Caki2 (cell line): ENCODE results near the gene CFAP46. TPM values are rescaled to one million over a fixed set of nuclear protein-coding genes. Genes with fewer than 3 reads are reported as not detected.

ENCODE experiments used
- DNase-seq: peaks from one replicate; pipeline ENCODE4 v3.0.0-alpha.2; 2015; ENCODE audit warnings: low read depth
- in situ Hi-C: cut with HindIII; loops from 2 replicates; pipeline ENCODE4 v1.10.0; 2016; ENCODE audit warnings: low sequenced_read_pairs, low pct_unique_long_range_greater_than_20kb, mixed read lengths
- total RNA-seq: library from RNA; depleted of rRNA; stranded (reverse); fragments of >200 nt; shearing (Covaris generic); gene quantifications from 2 replicates; pipeline ENCODE4 v1.2.3, GENCODE V29; 2014; ENCODE audit warnings: low replicate concordance

The CFAP46 gene
- total RNA-seq, 1 experiment from 2014 or later: not detected

DNA sequence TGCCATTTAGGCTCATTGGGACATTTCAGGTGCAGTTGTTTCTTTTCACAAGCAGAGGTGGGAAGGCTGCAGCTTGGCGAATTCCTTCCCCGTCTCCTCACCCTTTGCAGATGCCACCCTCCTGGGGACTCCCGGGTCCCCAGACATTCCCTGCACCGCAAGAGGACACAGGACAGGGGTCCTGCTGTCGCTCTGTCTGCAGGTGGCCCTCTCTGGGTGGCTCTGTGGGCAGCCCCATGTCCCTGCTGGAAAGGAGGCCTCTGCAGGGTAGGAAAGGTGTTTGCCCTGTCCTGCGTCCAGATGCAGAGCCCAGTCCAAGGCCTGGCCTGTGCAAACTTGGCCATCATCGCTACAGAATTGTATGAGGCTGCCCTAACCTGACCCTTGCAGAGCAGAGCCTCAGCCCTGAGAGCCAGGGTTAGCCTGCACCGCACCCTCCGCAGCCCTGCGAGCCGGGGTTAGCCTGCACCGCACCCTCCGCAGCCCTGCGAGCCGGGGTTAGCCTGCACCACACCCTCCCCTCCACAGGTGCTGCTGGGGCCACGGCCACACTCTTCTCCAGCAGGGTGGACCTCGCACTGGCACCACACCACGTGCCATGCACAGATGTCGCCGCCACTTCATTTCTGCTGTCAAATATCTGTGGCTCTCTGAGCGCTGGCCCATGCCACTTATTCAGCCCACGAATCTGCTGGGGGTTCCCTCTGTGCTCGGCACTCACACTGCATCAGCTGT, 61.0 kb downstream of the CFAP46 start:
- DNase-seq: no peak
- in situ Hi-C loops: no loop called here

DNA sequence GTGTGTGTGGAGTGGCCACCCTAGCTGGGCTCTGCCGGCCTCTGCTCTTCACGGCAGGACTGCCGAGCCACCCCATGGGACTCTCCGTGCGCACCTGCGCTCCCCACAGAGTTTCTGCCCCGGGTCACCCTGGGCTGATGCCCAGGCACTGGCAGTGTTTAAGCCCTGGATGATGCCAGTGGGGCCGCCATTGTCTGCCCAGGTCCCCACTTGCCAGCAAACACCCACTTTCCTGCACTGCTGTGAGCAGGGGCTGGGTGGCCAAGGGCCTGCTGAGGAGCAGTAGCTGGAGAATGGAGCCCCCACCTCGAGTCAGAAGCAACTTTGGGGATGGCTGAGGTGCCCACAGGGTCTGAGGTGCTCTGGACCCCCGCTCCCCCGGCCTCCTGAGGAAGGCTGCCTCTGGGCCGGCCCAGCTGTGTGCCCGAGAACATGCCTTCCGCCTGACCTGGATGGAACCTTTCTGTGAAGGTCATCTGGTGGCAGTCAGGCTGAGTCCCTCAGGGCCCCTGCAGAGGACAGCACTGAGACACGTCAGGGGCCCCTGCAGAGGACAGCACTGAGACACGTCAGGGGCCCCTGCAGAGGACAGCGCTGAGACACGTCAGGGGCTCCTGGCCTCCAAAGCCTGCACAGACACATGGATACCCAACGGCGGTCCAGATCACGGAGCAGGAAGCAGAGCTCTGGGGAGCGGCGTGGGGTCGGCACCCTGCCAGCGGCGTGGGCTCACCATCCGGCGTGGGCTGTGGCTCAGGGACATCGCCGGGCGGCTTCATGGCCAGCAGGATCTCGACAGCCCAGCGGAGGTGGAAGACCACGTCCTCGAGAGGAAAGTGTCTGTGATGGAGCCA, 62.0 kb downstream of the CFAP46 start:
- in situ Hi-C loops: no loop called here
- no peak for DNase-seq

DNA sequence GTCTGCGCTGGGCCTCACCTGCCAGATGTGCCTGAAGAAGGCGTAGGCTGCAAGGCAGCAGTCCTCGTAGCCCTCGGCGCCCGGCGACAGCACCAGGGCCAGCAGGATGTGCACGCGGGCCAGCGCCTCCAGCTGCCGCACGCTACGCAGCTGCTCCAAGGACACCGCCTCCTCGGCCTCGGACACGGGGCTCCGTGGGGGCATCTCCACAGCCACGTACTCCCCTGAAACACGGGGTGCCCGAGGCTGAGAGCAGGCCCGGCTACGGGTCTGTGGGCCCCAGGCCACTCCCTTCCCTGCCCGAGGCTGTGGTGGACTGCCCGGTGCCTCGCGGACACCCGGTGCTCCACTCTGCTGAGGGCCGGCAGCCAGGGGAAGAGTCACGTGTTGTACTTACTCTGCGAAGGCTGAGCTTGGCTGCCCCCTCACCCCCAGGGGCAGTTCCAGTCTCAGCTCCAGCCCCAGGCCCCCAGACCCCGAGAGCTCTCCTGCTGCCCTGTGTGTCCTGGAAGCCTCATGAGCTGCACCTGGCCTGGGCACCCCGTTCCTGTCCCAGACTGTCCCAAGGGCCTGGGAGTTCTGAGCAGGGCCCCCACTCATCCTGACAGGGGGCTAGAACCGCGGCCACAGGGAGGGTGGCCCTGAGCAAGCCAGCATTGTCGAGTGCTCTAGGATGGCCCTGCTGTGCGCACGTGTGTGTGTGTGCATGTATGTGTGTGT, 62.8 kb downstream of the CFAP46 start:
- DNase-seq: no peak
- in situ Hi-C loops: no loop called here

DNA sequence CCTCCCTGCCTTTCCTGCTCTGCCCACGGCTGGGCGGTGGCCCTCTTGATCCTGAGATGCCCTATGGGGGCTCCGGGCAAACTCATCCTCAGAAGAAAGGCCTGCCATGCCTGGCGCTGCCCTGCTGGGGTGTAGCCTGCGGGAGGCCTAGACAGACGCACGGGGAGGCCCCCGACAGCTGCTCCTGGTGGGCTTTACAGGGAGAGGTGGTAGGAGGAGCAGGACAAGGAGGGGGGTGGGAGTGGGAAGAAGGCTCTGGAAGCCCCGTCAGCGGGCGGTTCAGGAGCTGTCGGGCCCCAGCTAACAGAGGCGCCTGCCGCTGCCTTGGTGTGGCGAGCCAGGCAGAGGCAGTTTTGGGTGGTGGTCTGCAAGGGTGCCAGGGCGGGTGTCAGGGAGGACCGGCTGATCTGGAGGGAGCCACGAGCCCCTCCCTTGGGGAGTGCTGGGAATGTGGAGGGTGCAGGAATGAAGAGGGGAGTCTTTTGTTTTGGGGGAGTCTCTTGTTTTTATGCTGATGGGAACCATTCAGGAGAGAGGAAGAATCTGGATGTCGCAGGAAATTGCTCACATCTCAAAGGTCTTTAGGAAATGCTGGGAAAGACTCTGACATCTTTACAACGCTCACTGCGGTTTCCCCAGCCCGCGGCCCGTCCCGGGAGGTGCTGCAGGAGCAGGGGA, 63.5 kb downstream of the CFAP46 start:
- in situ Hi-C loops: no loop called here
- no peak for DNase-seq

DNA sequence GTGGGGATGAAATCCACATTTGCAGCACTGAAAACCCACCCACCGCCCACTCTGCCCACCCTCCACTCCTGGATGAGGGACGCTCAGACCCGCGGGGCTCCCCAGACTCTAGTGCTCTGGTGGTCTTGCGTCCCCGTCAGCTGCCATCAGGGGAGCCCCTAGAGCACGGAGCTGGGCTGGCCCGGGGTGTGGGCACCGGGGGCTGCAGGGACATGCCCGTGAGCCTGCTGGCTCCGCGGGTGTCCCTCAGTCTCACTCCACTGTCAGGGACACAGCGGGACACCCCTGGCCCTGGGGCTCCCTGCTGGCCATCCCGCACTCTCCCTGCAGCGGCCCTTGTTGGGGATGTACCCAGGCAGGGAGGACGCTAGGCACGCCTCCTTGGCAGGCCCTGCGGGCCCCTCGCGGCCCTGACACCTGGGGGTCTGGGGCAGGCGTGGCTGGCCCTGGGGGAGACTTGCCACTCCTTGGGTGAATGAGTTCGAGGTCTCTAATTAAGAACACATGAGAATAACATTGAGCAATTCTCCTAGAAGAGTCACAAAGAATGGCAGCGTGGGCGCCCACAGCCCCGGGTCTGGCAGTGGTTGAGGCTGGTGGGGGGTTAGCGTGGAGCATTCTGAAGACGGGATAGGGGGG, 64.2 kb downstream of the CFAP46 start:
- no peak for DNase-seq
- in situ Hi-C loops: no loop called here

DNA sequence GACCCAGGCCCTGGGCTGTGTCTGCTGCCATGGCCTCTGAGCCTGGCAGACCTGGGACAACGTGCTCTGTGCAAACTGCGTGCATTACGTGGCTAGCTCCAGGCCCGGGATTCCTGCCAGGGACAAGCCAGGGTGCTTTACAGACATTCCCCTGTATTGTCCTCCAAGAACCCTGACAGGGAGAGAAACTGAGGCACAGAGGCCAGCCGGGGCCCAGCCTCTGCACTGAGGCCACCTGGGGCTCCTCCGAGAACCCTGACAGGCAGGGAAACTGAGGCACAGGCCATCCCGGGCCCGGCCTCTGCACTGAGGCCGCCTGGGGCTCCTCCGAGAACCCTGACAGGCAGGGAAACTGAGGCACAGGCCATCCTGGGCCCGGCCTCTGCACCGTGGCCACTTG, 64.9 kb downstream of the CFAP46 start:
- in situ Hi-C loops: no loop called here
- DNase-seq: no peak

DNA sequence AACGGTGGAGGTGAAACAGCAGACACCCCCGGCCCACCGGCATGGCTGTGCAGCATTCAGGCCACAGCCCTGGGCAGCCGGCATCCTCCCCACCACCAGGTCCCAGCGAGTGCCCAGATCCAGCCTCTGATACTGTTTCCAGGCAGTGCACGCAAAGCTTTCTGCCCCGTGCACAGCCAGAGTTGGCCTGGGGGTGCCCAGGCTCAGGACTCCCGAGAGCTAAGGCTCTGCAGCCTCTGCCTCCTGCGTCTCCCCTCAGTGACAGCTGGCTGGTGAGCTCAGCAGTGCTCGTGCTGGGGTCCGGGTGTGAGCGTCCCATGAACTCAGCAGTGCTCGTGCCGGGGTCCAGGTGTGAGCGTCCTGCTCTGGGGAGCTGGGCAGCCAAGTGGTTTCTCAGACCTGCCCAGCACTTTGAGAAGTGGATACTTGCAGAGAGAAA, 65.4 kb downstream of the CFAP46 start:
- no peak for DNase-seq
- in situ Hi-C loops: no loop called here

DNA sequence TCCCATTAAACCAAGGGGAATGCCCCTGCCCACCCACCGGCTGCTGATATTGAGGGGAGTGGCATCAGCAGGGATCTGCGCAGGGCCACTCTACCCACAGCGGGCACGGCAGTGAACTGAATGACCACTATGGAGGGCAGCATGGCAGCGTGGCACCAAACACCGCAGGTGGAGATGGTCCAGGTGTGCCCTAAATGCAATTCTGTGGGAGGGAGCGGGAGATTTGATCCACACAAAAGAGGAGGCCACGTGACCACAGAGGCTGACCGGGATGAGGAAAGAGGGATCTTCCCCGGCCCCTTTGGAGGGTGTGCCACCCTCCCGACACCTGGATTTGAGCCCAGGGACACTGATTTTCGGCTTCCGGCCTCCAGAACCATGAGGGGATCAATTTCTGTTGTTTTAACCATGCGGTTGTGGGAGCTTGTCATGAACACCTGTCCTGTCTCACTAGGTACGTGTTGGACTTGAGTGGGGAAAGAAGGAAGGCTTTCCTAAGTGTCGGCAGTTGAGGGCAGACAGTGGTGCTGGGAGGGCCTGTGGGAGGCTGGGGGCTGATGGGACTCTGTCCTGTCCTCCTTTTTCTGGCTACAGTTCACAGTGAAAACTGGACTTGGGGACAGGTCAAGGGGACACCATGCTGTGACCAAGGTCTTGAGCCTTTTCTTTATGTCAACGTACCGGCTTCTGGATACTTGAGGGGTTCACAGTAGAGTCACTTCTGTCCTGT, 66.1 kb downstream of the CFAP46 start:
- in situ Hi-C loops: no loop called here

DNA sequence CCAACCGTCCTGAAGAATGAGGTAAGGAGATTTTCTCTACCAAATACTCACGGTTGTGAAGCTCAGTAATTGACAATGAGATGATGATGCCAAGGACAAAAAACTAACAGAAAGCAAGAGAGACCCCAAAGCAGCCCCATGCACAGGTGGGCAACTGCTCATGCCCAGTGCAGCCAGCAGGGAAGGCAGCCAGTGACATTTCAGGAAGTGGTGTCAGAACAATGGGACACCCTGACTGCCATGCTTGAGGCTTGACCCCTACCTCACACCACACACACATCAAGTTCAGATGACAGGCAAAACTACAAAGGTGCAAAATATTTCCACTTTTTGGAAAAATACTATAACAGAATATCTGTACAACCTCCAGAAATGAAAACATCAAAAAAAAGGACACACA, 66.9 kb downstream of the CFAP46 start:
- no peak for DNase-seq
- in situ Hi-C loops: no loop called here

More for the DNA sequence above, 66.1 kb downstream of the CFAP46 start:
- no peak for DNase-seq

DNA sequence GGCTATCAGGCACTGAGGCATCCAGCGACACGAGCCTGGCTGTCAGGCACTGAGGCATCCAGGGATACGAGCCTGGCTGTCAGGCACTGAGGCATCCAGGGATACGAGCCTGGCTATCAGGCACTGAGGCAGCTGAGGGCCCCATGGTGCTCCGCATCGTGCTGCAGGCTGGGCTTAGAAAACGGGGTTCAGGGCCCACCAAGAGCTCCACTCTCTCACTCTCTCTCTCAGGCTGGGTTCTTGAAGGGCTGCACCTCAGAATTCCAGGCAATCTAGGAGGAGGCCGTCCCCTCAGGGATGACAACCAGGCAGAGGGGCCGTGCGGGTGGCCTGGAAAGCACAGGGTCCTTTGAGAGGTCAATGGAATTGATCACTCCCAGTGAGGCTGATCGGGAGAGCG, 69.0 kb downstream of the CFAP46 start:
- DNase-seq: no peak
- in situ Hi-C loops: no loop called here

DNA sequence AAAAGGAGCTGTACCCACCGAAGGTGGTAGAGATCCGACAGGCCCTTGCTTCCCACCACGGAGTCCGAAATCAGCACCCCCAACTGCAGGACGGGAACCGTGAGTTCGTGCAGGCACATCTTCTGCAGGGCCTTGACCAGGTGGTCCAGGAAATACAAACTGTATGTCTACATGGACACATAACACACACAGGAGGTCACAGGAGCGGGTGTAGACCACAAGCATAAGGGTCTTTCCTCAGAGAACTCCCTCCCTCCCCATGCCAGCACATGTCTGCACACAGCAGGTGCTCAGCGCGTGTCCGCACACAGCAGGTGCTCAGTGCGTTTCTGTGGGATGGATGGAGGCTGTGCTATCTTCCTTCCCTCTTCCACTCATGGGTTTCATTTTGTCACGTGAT, 69.7 kb downstream of the CFAP46 start:
- in situ Hi-C loops: no loop called here
- no peak for DNase-seq

DNA sequence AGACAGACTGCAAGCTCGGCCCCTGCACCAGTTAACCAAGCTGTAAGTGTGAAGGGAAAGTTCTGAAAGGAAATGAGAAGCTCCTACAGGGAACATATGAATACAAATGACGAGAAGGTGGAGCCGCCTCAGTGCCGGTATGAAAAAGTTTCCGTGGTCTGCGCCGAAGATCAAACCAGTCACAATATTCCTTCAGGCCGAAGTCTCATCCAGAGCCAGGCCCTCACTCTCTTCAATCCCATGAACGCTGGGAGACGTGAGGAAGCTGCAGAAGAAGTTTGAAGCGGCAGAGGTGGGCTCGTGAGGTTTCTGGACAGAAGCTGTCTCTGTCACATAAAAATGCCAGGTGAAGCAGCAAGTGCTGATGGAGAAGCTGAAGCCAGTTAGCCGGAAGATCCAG, 71.9 kb downstream of the CFAP46 start:
- DNase-seq: no peak
- in situ Hi-C loops: no loop called here

DNA sequence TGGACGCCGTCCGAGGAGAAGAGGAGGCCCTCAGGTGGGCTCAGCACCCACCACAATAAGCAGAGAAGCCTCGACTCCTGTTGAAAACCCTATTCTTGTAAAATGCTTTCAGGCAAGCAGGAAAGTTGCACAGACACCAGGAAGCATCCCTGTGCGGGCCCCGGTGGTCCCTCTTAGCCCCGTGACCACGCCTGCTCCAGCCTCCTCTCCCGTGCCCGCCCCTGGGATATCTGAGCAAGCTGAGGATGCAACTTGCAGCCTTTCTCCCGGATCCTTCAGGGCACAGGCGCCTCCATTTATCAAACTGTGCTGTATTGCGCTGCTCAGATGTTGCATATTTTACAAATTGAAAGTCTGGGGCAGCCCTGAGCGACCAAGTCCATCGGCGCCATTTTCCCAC, 72.7 kb downstream of the CFAP46 start:
- in situ Hi-C loops: no loop called here
- no peak for DNase-seq

DNA sequence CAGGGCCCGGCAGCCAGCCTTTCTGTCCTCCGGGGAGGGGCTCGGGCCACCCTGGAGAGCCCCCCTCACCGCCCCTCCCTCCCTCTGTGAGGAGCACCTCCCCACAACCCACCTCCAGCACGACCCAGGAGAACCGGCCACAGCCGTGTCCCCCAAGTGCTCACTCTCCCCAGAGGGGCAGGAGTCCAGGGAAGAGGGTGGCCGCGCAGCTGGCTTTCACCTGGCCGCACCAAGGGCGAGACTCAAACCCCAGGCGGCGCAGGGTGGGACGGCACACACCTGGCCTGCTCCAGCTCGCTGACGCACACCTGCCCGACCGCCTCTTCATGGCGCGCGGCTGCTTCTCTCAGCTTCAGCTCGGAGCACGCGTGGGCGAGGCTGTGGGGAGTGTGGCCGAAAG, 73.4 kb downstream of the CFAP46 start:
- in situ Hi-C loops: no loop called here
- no peak for DNase-seq

DNA sequence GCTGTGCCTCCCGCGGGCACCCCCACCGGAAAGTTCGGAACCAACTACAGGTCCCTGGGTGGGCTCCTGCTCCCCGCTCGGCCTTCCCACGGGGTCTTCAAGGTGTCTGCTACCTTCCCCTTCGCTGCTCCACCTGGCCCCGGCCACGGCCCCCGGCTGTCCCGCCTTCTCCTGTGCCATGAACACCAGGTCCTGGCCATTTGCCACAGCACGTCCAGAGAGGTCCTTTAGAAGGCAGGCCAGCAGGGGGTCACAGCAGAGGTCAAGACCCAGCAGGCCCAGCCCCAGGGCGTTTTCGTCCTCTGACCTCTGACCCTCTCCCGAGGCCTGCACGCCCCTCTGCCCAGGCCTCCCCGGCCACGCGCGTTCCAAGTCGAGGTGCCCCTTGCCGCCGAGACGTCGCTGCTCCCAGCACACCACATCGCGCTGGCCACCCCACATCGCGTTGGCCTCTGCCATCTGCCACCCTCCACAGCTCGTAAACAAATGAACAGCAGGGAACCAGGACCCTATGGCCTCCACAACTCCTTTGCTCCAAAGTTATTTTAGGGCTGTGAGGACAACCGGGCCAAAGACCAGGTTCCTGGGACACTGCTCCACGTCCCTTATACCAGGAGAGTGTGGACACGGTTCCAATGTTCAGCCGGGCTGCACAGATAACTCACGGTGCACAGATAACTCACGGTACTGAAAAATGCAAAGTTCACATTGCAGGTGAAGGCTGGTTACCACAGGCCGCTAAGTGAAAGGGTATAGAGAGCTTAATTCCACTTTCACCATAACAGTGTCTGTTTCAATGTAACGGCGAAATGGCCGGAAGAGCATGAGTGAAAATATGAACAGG, 74.3 kb downstream of the CFAP46 start:
- in situ Hi-C loops: no loop called here
- no peak for DNase-seq

DNA sequence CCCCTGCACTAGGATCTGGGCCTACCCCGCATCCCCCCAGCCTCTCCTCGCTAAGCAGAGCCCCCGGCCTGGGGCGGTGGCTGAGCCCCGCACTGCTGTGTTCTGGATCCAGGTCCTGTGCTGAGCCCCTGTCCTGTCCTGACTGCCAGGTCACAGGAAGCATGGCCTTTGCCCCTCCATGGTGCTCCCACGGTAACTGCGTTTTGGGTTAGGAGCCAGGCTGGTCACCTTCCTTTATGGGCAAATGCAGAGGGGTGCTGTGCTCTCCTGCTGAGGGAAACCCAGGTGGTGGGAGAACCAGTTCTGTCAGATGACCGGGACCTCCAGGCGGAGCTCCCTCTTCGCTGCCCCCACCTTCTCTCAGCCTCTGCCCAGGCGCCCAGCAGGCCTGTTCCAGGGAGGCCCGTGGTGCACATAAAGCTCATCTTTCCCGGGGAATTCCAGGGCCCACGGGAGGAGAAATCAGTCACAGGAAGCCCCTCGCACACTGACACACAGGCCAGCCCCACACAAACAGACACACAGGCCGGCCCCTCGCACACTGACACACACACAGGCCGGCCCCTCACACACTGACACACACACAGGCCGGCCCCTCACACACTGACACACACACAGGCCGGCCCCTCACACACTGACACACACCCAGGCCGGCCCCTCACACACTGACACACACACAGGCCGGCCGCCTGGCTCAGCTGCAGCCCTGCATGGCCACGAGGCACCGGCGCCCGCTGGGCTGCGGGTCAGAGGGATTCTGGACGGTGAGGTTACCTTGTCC, 75.6 kb downstream of the CFAP46 start:
- in situ Hi-C loops: no loop called here
- no peak for DNase-seq
